ENCODE data around the gene HAUS3.

- TF ChIP-seq CTCF (IDR thresholded peaks at IDR 0.05; ENCODE audit: control extremely low read depth in 1 of 3, insufficient read depth in 1 of 3, low read depth in 1 of 3, low read length in 3 of 3): peak in 1 of 3 experiments; percentile 17; a peak in 1 of 4 replicates
- TF ChIP-seq TAF7 (optimal IDR thresholded peaks at IDR 0.05; ENCODE audit: borderline replicate concordance, low read depth, low read length): no peak
- TF ChIP-seq POLR2A (IDR thresholded peaks at IDR 0.05; ENCODE audit: control extremely low read depth in 1 of 2, low read depth in 2 of 2, low read length in 2 of 2): no peak
- TF ChIP-seq ZNF274 (IDR thresholded peaks at IDR 0.05; ENCODE audit: borderline replicate concordance, extremely low read depth, low read length): no peak
- TF ChIP-seq EP300 (IDR thresholded peaks at IDR 0.05; ENCODE audit: borderline replicate concordance in 1 of 2, low read depth in 2 of 2, low read length in 2 of 2): no peak
- TF ChIP-seq RAD21 (IDR thresholded peaks at IDR 0.05 in 1 of 2, conservative IDR thresholded peaks at IDR 0.05 in 1 of 2; ENCODE audit: low read depth in 2 of 2, low read length in 2 of 2): peak in 1 of 2 experiments; percentile 27; a peak in 1 of 4 replicates
- no peak for TF ChIP-seq RNF2 (IDR thresholded peaks at IDR 0.05; ENCODE audit: borderline replicate concordance, low read depth, low read length, missing control alignments, poor library complexity, severe bottlenecking)
Measured at GRCh38 chr4:2269206-2269531, 27.2 kb upstream of the HAUS3 start.
